ENCODE measurements around the gene ADAMTS20. TPM values are rescaled to one million over a fixed set of nuclear protein-coding genes. Genes with fewer than 3 reads are reported as not detected.

ADAMTS20 gene
- total RNA-seq, 4 donors from 2014 or later: not detected

- intact Hi-C loops (cut with DNase I; ENCODE audit: low total_unique reads): no loop called here
- DNase-seq (ENCODE audit: low spot score in 2 of 2): no peak
- no peak overlapping the region for H3K4me3 ChIP-seq (ENCODE audit: low read depth, poor library complexity, severe bottlenecking)
- TF ChIP-seq POLR2A (IDR thresholded peaks at IDR 0.05) (no peak), CTCF (IDR thresholded peaks at IDR 0.05) (no peak)
- WGBS, 2 donors: 96 to 98% methylated on average over 2 of the region's 2 CpGs
These were observed 244.9 kb downstream of the ADAMTS20 start for GRCh38 chr12:43307126-43307525.

GRCh38 chr12:43306066-43306465 is 245.9 kb downstream of the ADAMTS20 start:
- DNase-seq (ENCODE audit: low spot score in 2 of 2): no peak
- intact Hi-C loops (cut with DNase I; ENCODE audit: low total_unique reads): no loop called here
- TF ChIP-seq POLR2A (IDR thresholded peaks at IDR 0.05): no peak
- no peak for TF ChIP-seq CTCF (IDR thresholded peaks at IDR 0.05)
- 40% methylated on average over 3 of the region's 3 CpGs for WGBS, 2 donors
- no peak overlapping the region for H3K4me3 ChIP-seq (ENCODE audit: low read depth, poor library complexity, severe bottlenecking)

- WGBS, 2 donors: 93 to 94% methylated on average over 1 of the region's 2 CpGs
- DNase-seq (ENCODE audit: low spot score in 2 of 2): no peak
- no peak overlapping the region for H3K4me3 ChIP-seq (ENCODE audit: low read depth, poor library complexity, severe bottlenecking)
- TF ChIP-seq POLR2A (IDR thresholded peaks at IDR 0.05): no peak
- no peak for TF ChIP-seq CTCF (IDR thresholded peaks at IDR 0.05)
- intact Hi-C loops (cut with DNase I; ENCODE audit: low total_unique reads): no loop called here
These were observed 246.9 kb downstream of the ADAMTS20 start for GRCh38 chr12:43305065-43305464.

Other genes with a start within 250 kb of the ADAMTS20 start
- gene PUS7L, start 206.6 kb upstream of the ADAMTS20 start, total RNA-seq: 1 to 10 TPM; 3.2 to 7.8 (median 6.3) TPM
- gene IRAK4, start 206.7 kb upstream of the ADAMTS20 start, total RNA-seq: 10 to 100 TPM; 20.3 to 44.7 (median 26.5) TPM